Stomach (tissue), 9 donors: ENCODE measurements around the gene VPS13D. TPM values are rescaled to one million over a fixed set of nuclear protein-coding genes. Genes with fewer than 3 reads are reported as not detected.

Experiments used
- DNase-seq, 2 donors: peaks; one replicate each; pipeline versions ENCODE4 v3.0.0 to v3.0.0-alpha.2; 2013 to 2019
- H3K27ac ChIP-seq, 5 donors: fragments of 200-600 bp in 4 of 5; sonication (generic) in 4 of 5; one replicate each; pipeline ENCODE4 v1.5.1; 2013 to 2019; ENCODE audit warnings: mild to moderate bottlenecking in 1 of 5, moderate library complexity in 1 of 5
- H3K27me3 ChIP-seq, 3 donors: fragments of 200-600 bp; sonication (generic); one replicate each; pipeline ENCODE4 v1.5.1; 2017 to 2019; ENCODE audit warnings: mixed run types in 1 of 3
- H3K36me3 ChIP-seq, 4 donors: fragments of 200-600 bp; sonication (generic); 1 replicate in 3 of 4; 2 replicates in 1 of 4; pipeline ENCODE4 v1.5.1; 2016 to 2019
- H3K4me1 ChIP-seq, 4 donors: fragments of 200-600 bp; sonication (generic); one replicate each; pipeline ENCODE4 v1.5.1; 2016 to 2019
- H3K4me3 ChIP-seq, 4 donors: fragments of 200-600 bp; sonication (generic) in 3 of 4; one replicate each; pipeline ENCODE4 v1.5.1; 2016 to 2019; ENCODE audit warnings: mild to moderate bottlenecking in 1 of 4
- H3K9me3 ChIP-seq, 4 donors: fragments of 200-600 bp; sonication (generic); one replicate each; pipeline ENCODE4 v1.5.1; 2016 to 2019
- EP300 ChIP-seq: sonication (generic); formaldehyde crosslinking; IDR thresholded peaks from one replicate; pipeline ENCODE4 v1.6.1; 2017; ENCODE audit warnings: antibody characterized with exemption
- POLR2A ChIP-seq, 4 donors: fragments of 450-650 bp; IDR thresholded peaks; one replicate each; pipeline ENCODE4 v1.6.1; 2016; ENCODE audit warnings: antibody characterized with exemption in 4 of 4, control low read depth in 2 of 4, mild to moderate bottlenecking in 1 of 4, moderate library complexity in 1 of 4
- POLR2AphosphoS5 ChIP-seq, 3 donors: sonication (generic); formaldehyde crosslinking; IDR thresholded peaks; one replicate each; pipeline ENCODE4 v1.6.1; 2016; ENCODE audit warnings: antibody characterized with exemption in 3 of 3
- WGBS, 5 donors: extraction: QIAGEN DNeasy Blood & Tissue Kit in 3 of 5; methylation state at CpG; one replicate each; pipeline versions ENCODE4 v1.1.5 to v1.1.7; 2013 to 2018; 5-methylcytosine and 5-hydroxymethylcytosine counted together
- intact Hi-C: fragments of 100-400 bp; cut with DNase I; formaldehyde crosslinking; loops from one replicate; pipeline ENCODE4 v1.15.1; 2023; ENCODE audit warnings: low total_unique reads
- polyA plus RNA-seq, 3 donors: library from polyadenylated mRNA; stranded (reverse); fragments of 200-250 nt; gene quantifications; one replicate each; pipeline ENCODE4 v1.2.3, GENCODE V29; 2013
- total RNA-seq, 5 donors: library from RNA; depleted of rRNA; stranded (reverse); fragments of >200 nt; gene quantifications; one replicate each; pipeline versions ENCODE4 v1.1.0 to v1.2.3, GENCODE V29; 2014 to 2016
- TF ChIP-seq, protein P1 (sequence below), 7 experiments: fragments of 450-650 bp in 4 of 7; fragments of 200-600 bp in 3 of 7; sonication (generic) in 3 of 7; IDR thresholded peaks; one replicate each; pipeline ENCODE4 v1.5.1; 2016 to 2019; ENCODE audit warnings: antibody characterized with exemption in 7 of 7, control low read depth in 2 of 7, mild to moderate bottlenecking in 1 of 7
- donor health status: healthy with polysubstance abuse.
- donor health status: Bipolar disorder and iron deficiency.
- donor health status: healthy.

The VPS13D gene
- total and polyA plus RNA-seq, 8 donors = 6.7 to 106 (median 66.5) TPM

DNA sequence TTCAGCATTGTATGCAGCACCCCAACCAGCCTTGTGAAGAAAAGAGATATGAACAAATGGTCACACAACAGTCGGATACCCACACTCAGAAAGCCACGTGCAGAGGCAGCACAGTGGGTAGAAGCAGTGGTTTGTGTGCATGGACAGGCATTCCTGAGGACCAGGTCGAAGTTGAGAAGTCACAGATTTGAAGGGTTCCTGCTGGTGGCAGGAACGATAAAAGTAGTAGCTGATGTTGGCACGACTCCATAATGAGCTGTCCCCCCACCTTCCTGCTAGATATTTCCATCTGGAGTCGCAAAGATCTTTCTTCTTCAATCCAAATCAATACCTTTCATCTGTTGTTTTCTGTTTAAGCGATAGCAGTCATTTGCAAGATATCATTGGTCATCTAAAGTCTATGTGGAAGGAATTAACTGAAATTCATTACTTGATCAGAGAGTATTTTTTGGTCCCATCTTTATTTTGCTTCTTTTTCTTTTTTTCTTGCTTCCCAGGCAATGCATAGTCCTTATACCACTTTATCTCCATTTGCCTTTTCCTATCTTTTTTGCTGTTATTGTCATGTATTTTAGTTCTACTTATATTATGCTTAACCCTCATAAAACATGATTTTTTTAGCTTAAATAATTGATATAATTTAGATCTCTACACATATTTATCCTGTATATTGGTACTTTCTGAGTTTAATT lies 211.7 kb downstream of the VPS13D start:
- intact Hi-C loops = no loop called here
- Histone ChIP-seq H3K27me3 (no peaks in the 10 kb centered on the region), H3K27ac (no peak overlapping the region), H3K4me1 (peaks cover 0 to 33% (median 25%) of the 10 kb centered on the region in 4 donors), H3K36me3 (peaks cover 3 to 33% (median 21%) of the 10 kb centered on the region in 4 donors), H3K4me3 (no peak overlapping the region), H3K9me3 (no peaks in the 10 kb centered on the region)
- TF ChIP-seq, protein P1, sequence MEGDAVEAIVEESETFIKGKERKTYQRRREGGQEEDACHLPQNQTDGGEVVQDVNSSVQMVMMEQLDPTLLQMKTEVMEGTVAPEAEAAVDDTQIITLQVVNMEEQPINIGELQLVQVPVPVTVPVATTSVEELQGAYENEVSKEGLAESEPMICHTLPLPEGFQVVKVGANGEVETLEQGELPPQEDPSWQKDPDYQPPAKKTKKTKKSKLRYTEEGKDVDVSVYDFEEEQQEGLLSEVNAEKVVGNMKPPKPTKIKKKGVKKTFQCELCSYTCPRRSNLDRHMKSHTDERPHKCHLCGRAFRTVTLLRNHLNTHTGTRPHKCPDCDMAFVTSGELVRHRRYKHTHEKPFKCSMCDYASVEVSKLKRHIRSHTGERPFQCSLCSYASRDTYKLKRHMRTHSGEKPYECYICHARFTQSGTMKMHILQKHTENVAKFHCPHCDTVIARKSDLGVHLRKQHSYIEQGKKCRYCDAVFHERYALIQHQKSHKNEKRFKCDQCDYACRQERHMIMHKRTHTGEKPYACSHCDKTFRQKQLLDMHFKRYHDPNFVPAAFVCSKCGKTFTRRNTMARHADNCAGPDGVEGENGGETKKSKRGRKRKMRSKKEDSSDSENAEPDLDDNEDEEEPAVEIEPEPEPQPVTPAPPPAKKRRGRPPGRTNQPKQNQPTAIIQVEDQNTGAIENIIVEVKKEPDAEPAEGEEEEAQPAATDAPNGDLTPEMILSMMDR (IDR thresholded peaks at IDR 0.05) = no peak
- TF ChIP-seq POLR2A (IDR thresholded peaks at IDR 0.05) (no peak), EP300 (no peak), POLR2AphosphoS5 (IDR thresholded peaks at IDR 0.05) (no peak)
- DNase-seq = no peak
- 45 to 67% (median 53%) methylated on average over 7 of the region's 7 CpGs for WGBS, 5 donors

DNA sequence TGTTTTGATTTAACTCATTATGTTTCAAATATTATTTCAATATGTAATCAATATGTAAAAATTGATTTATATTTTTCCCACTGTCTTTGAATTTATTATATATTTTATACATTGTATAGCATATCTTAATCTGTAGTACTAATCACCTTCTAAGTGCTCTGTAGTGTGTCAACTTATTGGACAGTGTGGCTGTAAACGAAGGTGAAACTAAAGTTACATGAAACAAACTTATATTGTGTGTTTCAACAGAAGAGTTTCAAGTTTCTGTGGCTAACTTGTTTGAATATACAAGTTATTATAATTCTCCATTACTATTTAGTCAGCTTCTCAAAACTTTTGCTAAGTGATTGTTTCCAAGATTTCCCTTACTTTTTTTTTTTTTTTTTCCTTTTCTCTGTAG lies 212.4 kb downstream of the VPS13D start:
- intact Hi-C loops = no loop called here
- no peak overlapping the region for H3K4me3 ChIP-seq
- 76 to 83% (median 78%) methylated on average over 1 of the region's 1 CpG for WGBS, 5 donors
- no peaks in the 10 kb centered on the region for H3K27me3 ChIP-seq
- H3K36me3 ChIP-seq = peaks cover 3 to 33% (median 21%) of the 10 kb centered on the region in 4 donors
- H3K4me1 ChIP-seq = peaks cover 0 to 31% (median 25%) of the 10 kb centered on the region in 4 donors
- DNase-seq = no peak
- no peaks in the 10 kb centered on the region for H3K9me3 ChIP-seq
- TF ChIP-seq POLR2AphosphoS5 (IDR thresholded peaks at IDR 0.05) (no peak), POLR2A (IDR thresholded peaks at IDR 0.05) (no peak), EP300 (no peak)
- TF ChIP-seq, protein P1 (IDR thresholded peaks at IDR 0.05) = no peak
- H3K27ac ChIP-seq = no peak overlapping the region

DNA sequence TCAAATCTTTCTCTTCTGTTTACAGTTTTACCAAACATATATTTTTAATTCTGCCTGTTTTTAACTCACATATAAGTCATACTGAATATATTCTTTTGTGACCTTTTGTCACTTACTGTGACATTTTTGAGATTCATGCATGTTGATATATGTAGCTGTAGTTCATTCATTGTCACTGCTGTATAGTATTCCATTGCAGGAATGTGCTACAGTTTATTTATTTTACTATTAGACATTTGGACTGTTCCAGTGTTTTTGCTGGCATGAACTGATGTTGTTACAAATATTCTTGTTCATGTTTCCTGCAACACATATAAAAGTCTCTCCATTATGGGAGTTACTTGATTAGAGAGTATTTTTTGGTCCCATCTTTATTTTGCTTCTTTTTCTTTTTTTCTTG lies 213.3 kb downstream of the VPS13D start:
- TF ChIP-seq POLR2A (IDR thresholded peaks at IDR 0.05) = no peak
- no peak for TF ChIP-seq POLR2AphosphoS5 (IDR thresholded peaks at IDR 0.05)
- TF ChIP-seq, protein P1 (IDR thresholded peaks at IDR 0.05) = no peak
- no peak for TF ChIP-seq EP300
- intact Hi-C loops = no loop called here
- no peak for DNase-seq
- Histone ChIP-seq H3K4me1 (peaks cover 2 to 34% (median 25%) of the 10 kb centered on the region in 4 donors), H3K36me3 (peaks cover 3 to 32% (median 20%) of the 10 kb centered on the region in 4 donors), H3K27me3 (no peaks in the 10 kb centered on the region), H3K27ac (no peak overlapping the region), H3K4me3 (no peak overlapping the region), H3K9me3 (no peaks in the 10 kb centered on the region)

DNA sequence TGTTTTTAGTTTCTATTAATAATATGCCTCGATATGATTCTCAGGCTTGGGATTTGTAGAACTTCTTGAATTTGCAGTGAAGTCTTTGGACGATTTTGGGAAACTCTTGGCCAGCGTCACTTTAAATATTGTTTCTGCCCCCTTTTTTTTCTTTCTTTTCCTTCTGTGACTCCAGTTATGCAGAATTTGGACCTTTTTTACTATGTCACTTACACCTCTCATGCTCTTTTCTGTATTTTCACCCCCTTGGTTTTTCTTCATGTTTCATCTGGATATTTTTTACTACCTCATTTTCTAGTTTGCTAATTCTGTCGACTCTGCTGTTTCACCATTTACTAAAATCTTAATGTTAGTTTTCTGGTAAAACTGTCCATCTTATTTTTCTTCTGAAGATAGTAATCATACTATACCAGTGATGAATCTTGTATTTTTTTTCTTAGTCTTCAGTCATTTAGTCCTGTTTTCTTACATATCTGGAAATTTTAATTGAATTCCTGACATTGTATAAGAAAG lies 214.6 kb downstream of the VPS13D start:
- 93 to 97% (median 96%) methylated on average over 4 of the region's 4 CpGs for WGBS, 5 donors
- no peak for TF ChIP-seq POLR2A (IDR thresholded peaks at IDR 0.05)
- TF ChIP-seq, protein P1 (IDR thresholded peaks at IDR 0.05) = no peak
- no peak for TF ChIP-seq EP300
- TF ChIP-seq POLR2AphosphoS5 (IDR thresholded peaks at IDR 0.05) = no peak
- Histone ChIP-seq H3K27ac (no peak overlapping the region), H3K9me3 (no peaks in the 10 kb centered on the region), H3K36me3 (peaks cover 0 to 19% (median 14%) of the 10 kb centered on the region in 4 donors), H3K4me3 (no peak overlapping the region), H3K4me1 (peaks cover 12 to 34% (median 26%) of the 10 kb centered on the region in 4 donors), H3K27me3 (no peaks in the 10 kb centered on the region)
- intact Hi-C loops = no loop called here
- no peak for DNase-seq
